H9 (cell line): ENCODE measurements around the gene NFATC4. TPM values are rescaled to one million over a fixed set of nuclear protein-coding genes. Genes with fewer than 3 reads are reported as not detected.

ENCODE experiments used
- DNase-seq: peaks from one replicate; pipeline ENCODE4 v3.0.0-alpha.2; 2017
- H2AFZ ChIP-seq: one replicate; pipeline ENCODE4 v1.6.1; 2013; ENCODE audit warnings: mild to moderate bottlenecking, low read length, control low read depth, moderate library complexity
- H2AK5ac ChIP-seq: 2 replicates; pipeline ENCODE4 v1.6.1; 2013; ENCODE audit warnings: low read length, control low read depth, mixed read lengths; ENCODE audit not compliant: insufficient read length
- H2BK120ac ChIP-seq: one replicate; pipeline ENCODE4 v1.6.1; 2013; ENCODE audit warnings: low read depth, mild to moderate bottlenecking, low read length, control low read depth, inconsistent platforms; ENCODE audit not compliant: poor library complexity, severe bottlenecking
- H2BK12ac ChIP-seq: 2 replicates; pipeline ENCODE4 v1.6.1; 2013; ENCODE audit warnings: low read length, control low read depth, mixed read lengths, low read depth; ENCODE audit not compliant: insufficient read length
- H2BK15ac ChIP-seq: 2 replicates; pipeline ENCODE4 v1.6.1; 2013; ENCODE audit warnings: low read depth, low read length, control low read depth
- H2BK20ac ChIP-seq: one replicate; pipeline ENCODE4 v1.6.1; 2013; ENCODE audit warnings: low read depth, mild to moderate bottlenecking, low read length, control low read depth, inconsistent platforms; ENCODE audit not compliant: poor library complexity, severe bottlenecking
- H2BK5ac ChIP-seq: 2 replicates; pipeline ENCODE4 v1.6.1; 2013; ENCODE audit warnings: low read length, control low read depth, mixed read lengths; ENCODE audit not compliant: insufficient read length
- H3K14ac ChIP-seq: 2 replicates; pipeline ENCODE4 v1.6.1; 2013; ENCODE audit warnings: low read length, control low read depth; ENCODE audit not compliant: insufficient read depth
- H3K18ac ChIP-seq: 2 replicates; pipeline ENCODE4 v1.6.1; 2013; ENCODE audit warnings: low read depth, mild to moderate bottlenecking, mixed read lengths, low read length, control low read depth; ENCODE audit not compliant: insufficient read length
- H3K23ac ChIP-seq: 2 replicates; pipeline ENCODE4 v1.6.1; 2013; ENCODE audit warnings: low read length, control low read depth, mixed read lengths, low read depth; ENCODE audit not compliant: insufficient read length
- H3K23me2 ChIP-seq: 2 replicates; pipeline ENCODE4 v1.6.1; 2013; ENCODE audit warnings: low read depth, mild to moderate bottlenecking, mixed read lengths, low read length, control low read depth; ENCODE audit not compliant: insufficient read length, poor library complexity, severe bottlenecking
- H3K27ac ChIP-seq: 2 replicates; pipeline ENCODE4 v1.5.1; 2013; ENCODE audit warnings: low read length, control low read depth, mixed read lengths, low read depth; ENCODE audit not compliant: insufficient read length
- H3K27me3 ChIP-seq: 2 replicates; pipeline ENCODE4 v1.6.1; 2013; ENCODE audit warnings: low read length, control low read depth, inconsistent platforms; ENCODE audit not compliant: insufficient read depth
- H3K4ac ChIP-seq: 2 replicates; pipeline ENCODE4 v1.6.1; 2013; ENCODE audit warnings: low read depth, mild to moderate bottlenecking, control low read depth, inconsistent platforms, low read length, moderate library complexity
- H3K4me1 ChIP-seq: 2 replicates; pipeline ENCODE4 v1.6.1; 2013; ENCODE audit warnings: low read length, control low read depth, inconsistent platforms; ENCODE audit not compliant: insufficient read depth
- H3K4me2 ChIP-seq: 2 replicates; pipeline ENCODE4 v1.6.1; 2013; ENCODE audit warnings: low read length, control low read depth, mixed read lengths; ENCODE audit not compliant: insufficient read length, insufficient read depth
- H3K56ac ChIP-seq: 2 replicates; pipeline ENCODE4 v1.6.1; 2013; ENCODE audit warnings: low read depth, mild to moderate bottlenecking, mixed read lengths, low read length, control low read depth; ENCODE audit not compliant: insufficient read length
- H3K79me1 ChIP-seq: 2 replicates; pipeline ENCODE4 v1.6.1; 2013; ENCODE audit warnings: low read depth, mild to moderate bottlenecking, moderate library complexity, low read length, control low read depth, inconsistent platforms; ENCODE audit not compliant: insufficient read depth, poor library complexity, severe bottlenecking
- H3K79me2 ChIP-seq: 2 replicates; pipeline ENCODE4 v1.6.1; 2013; ENCODE audit warnings: low read length, control low read depth, inconsistent platforms; ENCODE audit not compliant: insufficient read depth
- H3K9ac ChIP-seq: 2 replicates; pipeline ENCODE4 v1.6.1; 2013; ENCODE audit warnings: low read length, control low read depth, mixed read lengths; ENCODE audit not compliant: insufficient read length; ENCODE audit errors: extremely low read depth
- H3K9me3 ChIP-seq: one replicate; pipeline ENCODE4 v1.6.1; 2013; ENCODE audit warnings: low read depth, low read length, inconsistent platforms; ENCODE audit not compliant: control insufficient read depth
- H3T11ph ChIP-seq: one replicate; pipeline ENCODE4 v1.6.1; 2013; ENCODE audit warnings: mild to moderate bottlenecking, low read length, control low read depth, inconsistent platforms
- H4K20me1 ChIP-seq: one replicate; pipeline ENCODE4 v1.6.1; 2013; ENCODE audit not compliant: control insufficient read depth, insufficient read length, insufficient read depth
- H4K5ac ChIP-seq: 2 replicates; pipeline ENCODE4 v1.6.1; 2013; ENCODE audit warnings: low read depth, mild to moderate bottlenecking, mixed read lengths, low read length, control low read depth; ENCODE audit not compliant: insufficient read length
- H4K8ac ChIP-seq: replicated peaks from 2 replicates; pipeline ENCODE4 v1.6.1; 2013; ENCODE audit warnings: low read length, control low read depth, mixed read lengths, low read depth; ENCODE audit not compliant: insufficient read length
- H4K91ac ChIP-seq: 2 replicates; pipeline ENCODE4 v1.6.1; 2013; ENCODE audit warnings: low read depth, mild to moderate bottlenecking, moderate library complexity, mixed read lengths, low read length, control low read depth; ENCODE audit not compliant: insufficient read length
- H3K27ac Mint-ChIP-seq, 3 experiments: 2 replicates in 2 of 3; 3 replicates in 1 of 3; pipeline ENCODE4 v1.8.0; 2020 to 2021; ENCODE audit warnings: mixed read lengths in 3 of 3, mild to moderate bottlenecking in 1 of 3, moderate library complexity in 1 of 3
- H3K27me3 Mint-ChIP-seq: 2 replicates; pipeline ENCODE4 v1.8.0; 2021; ENCODE audit warnings: low read depth, mild to moderate bottlenecking, moderate library complexity, mixed read lengths
- H3K36me3 Mint-ChIP-seq, 3 experiments: 2 replicates in 2 of 3; 3 replicates in 1 of 3; pipeline ENCODE4 v1.8.0; 2020 to 2021; ENCODE audit warnings: low read depth in 3 of 3, mixed read lengths in 3 of 3; ENCODE audit not compliant: insufficient read depth in 1 of 3
- H3K4me1 Mint-ChIP-seq, 2 experiments: 2 replicates each; pipeline ENCODE4 v1.8.0; 2020; ENCODE audit warnings: mixed read lengths in 2 of 2
- H3K4me3 Mint-ChIP-seq, 2 experiments: 2 replicates in 1 of 2; 3 replicates in 1 of 2; pipeline ENCODE4 v1.8.0; 2020 to 2021; ENCODE audit warnings: mild to moderate bottlenecking in 2 of 2, mixed read lengths in 2 of 2, moderate library complexity in 1 of 2
- H3K9me3 Mint-ChIP-seq, 2 experiments: 2 replicates in 1 of 2; 3 replicates in 1 of 2; pipeline ENCODE4 v1.8.0; 2020; ENCODE audit warnings: mild to moderate bottlenecking in 2 of 2, mixed read lengths in 2 of 2, moderate library complexity in 1 of 2
- WGBS: extraction: QIAGEN DNeasy Blood & Tissue Kit; methylation state at CpG from one replicate; pipeline ENCODE4 v1.1.7; 2013; ENCODE audit warnings: missing lambda C conversion rate, low lambda C conversion rate, mixed read lengths; ENCODE audit not compliant: insufficient read length; ENCODE audit errors: extremely low coverage; 5-methylcytosine and 5-hydroxymethylcytosine counted together
- total RNA-seq: library from RNA; stranded (reverse); gene quantifications from 2 replicates; pipeline ENCODE4 v1.2.1, GENCODE V29; 2021
- TF ChIP-seq, protein P1 (sequence below): fragments of 200-600 bp; sonication (generic); conservative IDR thresholded peaks from 3 replicates; pipeline ENCODE4 v1.8.0; 2021; ENCODE audit warnings: antibody characterized with exemption, mild to moderate bottlenecking

The NFATC4 gene
- total RNA-seq, 1 experiment from 2014 or later: 46.4 TPM

DNA sequence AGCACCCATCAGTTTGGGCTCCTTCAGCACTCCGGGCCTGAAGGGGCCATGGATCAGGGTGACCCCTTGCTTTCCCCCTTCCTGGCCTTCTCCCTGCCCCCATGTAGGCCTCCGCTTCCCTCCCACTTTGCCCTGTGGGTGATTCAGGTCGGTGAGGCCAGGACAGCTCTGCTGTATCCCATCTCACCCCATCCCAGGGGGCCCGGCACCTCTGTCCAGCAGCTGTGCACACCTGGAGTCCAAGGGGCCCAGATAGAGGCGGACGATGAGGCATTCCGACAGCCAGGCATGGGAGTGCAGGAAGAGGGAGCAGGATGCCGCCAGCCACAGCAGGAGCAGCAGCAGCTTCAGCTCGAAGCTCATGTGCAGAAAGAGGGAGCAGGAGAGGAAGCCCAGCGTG, 45.3 kb upstream of the NFATC4 start:
- Histone ChIP-seq H3K23ac (no peak overlapping the region), H3K4ac (no peak overlapping the region), H2BK120ac (no peak overlapping the region), H3K27me3 (peaks cover 2% of the 10 kb centered on the region; the same call in 1 of the 2 replicates), H3K4me2 (no peak overlapping the region), H3K23me2 (no peaks in the 10 kb centered on the region), H3K79me1 (no peaks in the 10 kb centered on the region), H2AK5ac (no peak overlapping the region), H2AFZ (no peak overlapping the region), H3K27ac (no peak overlapping the region), H3K56ac (no peak overlapping the region), H4K8ac (no peak overlapping the region), H2BK12ac (no peak overlapping the region), H3T11ph (no peak overlapping the region), H3K79me2 (no peaks in the 10 kb centered on the region), H3K14ac (no peak overlapping the region), H3K9me3 (no peaks in the 10 kb centered on the region), H4K5ac (no peak overlapping the region), H2BK20ac (no peak overlapping the region), H4K20me1 (no peaks in the 10 kb centered on the region), H3K4me1 (no peaks in the 10 kb centered on the region), H2BK5ac (no peak overlapping the region), H4K91ac (no peak overlapping the region), H3K18ac (no peak overlapping the region), H3K9ac (no peak overlapping the region), H2BK15ac (no peak overlapping the region)
- DNase-seq: no peak
- Mint-ChIP-seq H3K27me3 (peaks cover 66% of the 10 kb centered on the region), H3K4me3 (no peak overlapping the region), H3K9me3 (no peaks in the 10 kb centered on the region; a peak in 2 of 5 replicates), H3K36me3 (no peaks in the 10 kb centered on the region), H3K27ac (peak overlapping the region in 1 of 3 experiments; percentile 44; a peak in 1 of 7 replicates), H3K4me1 (no peaks in the 10 kb centered on the region)
- TF ChIP-seq, protein P1, sequence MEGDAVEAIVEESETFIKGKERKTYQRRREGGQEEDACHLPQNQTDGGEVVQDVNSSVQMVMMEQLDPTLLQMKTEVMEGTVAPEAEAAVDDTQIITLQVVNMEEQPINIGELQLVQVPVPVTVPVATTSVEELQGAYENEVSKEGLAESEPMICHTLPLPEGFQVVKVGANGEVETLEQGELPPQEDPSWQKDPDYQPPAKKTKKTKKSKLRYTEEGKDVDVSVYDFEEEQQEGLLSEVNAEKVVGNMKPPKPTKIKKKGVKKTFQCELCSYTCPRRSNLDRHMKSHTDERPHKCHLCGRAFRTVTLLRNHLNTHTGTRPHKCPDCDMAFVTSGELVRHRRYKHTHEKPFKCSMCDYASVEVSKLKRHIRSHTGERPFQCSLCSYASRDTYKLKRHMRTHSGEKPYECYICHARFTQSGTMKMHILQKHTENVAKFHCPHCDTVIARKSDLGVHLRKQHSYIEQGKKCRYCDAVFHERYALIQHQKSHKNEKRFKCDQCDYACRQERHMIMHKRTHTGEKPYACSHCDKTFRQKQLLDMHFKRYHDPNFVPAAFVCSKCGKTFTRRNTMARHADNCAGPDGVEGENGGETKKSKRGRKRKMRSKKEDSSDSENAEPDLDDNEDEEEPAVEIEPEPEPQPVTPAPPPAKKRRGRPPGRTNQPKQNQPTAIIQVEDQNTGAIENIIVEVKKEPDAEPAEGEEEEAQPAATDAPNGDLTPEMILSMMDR: no peak
- WGBS: no CpG with 5 or more reads among the region's 10 CpGs
